ENCODE measurements around the gene PLPP3. TPM values are rescaled to one million over a fixed set of nuclear protein-coding genes. Genes with fewer than 3 reads are reported as not detected.

PLPP3 gene
- 100 to 1,000 TPM in 1 of 4 donors, 10 to 100 TPM in 3; 33.6 to 113 (median 67.1) TPM for total RNA-seq

- peak; percentile 87 to 97 for DNase-seq (ENCODE audit: low spot score in 2 of 2)
- H3K4me3 ChIP-seq (ENCODE audit: low read depth, poor library complexity, severe bottlenecking): peak within 1 kb of the TSS; percentile 90
- intact Hi-C loops (cut with DNase I; ENCODE audit: low total_unique reads): no loop called here
- TF ChIP-seq POLR2A (IDR thresholded peaks at IDR 0.05): peak in 1 of 2 donors; percentile 86
- TF ChIP-seq CTCF (IDR thresholded peaks at IDR 0.05): no peak
- WGBS, 2 donors: 1% methylated on average over 42 to 58 of the region's 62 CpGs
Measured at GRCh38 chr1:56578963-56579875, at the start of gene PLPP3. PLPP3 (minus strand) TSS chr1:56579563; CDS start chr1:56579016, 547 bp downstream.

DNA sequence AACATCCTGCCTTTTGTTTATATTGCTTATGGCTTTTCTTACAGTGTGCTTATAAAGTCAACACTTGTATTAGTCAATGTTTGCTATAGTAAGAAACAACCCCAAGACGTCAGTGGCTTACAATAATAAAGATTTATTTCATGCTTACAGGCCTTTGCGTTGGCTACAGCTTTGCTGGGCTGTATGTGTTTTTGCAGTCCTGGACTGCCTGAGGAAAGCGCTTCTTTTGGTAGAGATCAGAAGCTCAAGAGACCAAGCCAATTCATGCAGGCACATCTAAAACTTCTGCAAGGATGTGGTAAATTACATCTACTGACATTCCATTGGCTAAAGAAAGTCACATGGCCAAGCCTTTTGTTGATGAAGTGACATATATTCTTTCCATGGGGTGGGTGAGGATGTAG is 48.3 kb upstream of the PLPP3 start:
- intact Hi-C loops (cut with DNase I; ENCODE audit: low total_unique reads): no loop called here
- H3K4me3 ChIP-seq (ENCODE audit: low read depth, poor library complexity, severe bottlenecking): no peak overlapping the region
- no peak for TF ChIP-seq POLR2A (IDR thresholded peaks at IDR 0.05)
- no peak for TF ChIP-seq CTCF (IDR thresholded peaks at IDR 0.05)
- DNase-seq (ENCODE audit: low spot score in 2 of 2): no peak
- WGBS, 2 donors: 81 to 86% methylated on average over 3 of the region's 3 CpGs

- no peak overlapping the region for H3K4me3 ChIP-seq (ENCODE audit: low read depth, poor library complexity, severe bottlenecking)
- intact Hi-C loops (cut with DNase I; ENCODE audit: low total_unique reads): no loop called here
- TF ChIP-seq CTCF (IDR thresholded peaks at IDR 0.05): no peak
- no peak for TF ChIP-seq POLR2A (IDR thresholded peaks at IDR 0.05)
- 82 to 83% methylated on average over 3 of the region's 3 CpGs for WGBS, 2 donors
- no peak for DNase-seq (ENCODE audit: low spot score in 2 of 2)
Measured at GRCh38 chr1:56627019-56627635, 47.8 kb upstream of the PLPP3 start.

DNA sequence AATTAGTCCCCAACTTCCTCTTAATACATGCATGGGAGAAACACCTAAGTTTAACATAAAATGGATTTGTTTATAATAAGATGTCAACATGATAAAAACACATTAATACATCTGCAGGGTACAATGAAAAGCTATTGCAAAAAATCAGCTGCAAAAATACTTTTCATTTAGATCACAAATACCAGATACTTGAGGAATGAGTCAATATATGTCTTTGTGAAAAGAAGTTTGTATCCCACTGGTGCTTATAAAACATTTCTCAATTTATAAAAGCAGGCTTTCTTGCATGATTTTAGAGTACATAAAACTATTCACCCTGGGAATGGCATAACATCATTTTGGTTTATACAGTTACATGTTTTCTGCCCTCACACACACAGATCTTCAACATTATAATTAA is 47.2 kb upstream of the PLPP3 start:
- intact Hi-C loops (cut with DNase I; ENCODE audit: low total_unique reads): no loop called here
- TF ChIP-seq POLR2A (IDR thresholded peaks at IDR 0.05): no peak
- no peak for TF ChIP-seq CTCF (IDR thresholded peaks at IDR 0.05)
- DNase-seq (ENCODE audit: low spot score in 2 of 2): no peak
- no peak overlapping the region for H3K4me3 ChIP-seq (ENCODE audit: low read depth, poor library complexity, severe bottlenecking)

GRCh38 chr1:56625819-56626440 is 46.6 kb upstream of the PLPP3 start:
- no peak overlapping the region for H3K4me3 ChIP-seq (ENCODE audit: low read depth, poor library complexity, severe bottlenecking)
- no peak for DNase-seq (ENCODE audit: low spot score in 2 of 2)
- TF ChIP-seq CTCF (IDR thresholded peaks at IDR 0.05) (no peak), POLR2A (IDR thresholded peaks at IDR 0.05) (no peak)
- WGBS, 2 donors: 56 to 59% methylated on average over 5 of the region's 5 CpGs
- intact Hi-C loops (cut with DNase I; ENCODE audit: low total_unique reads): no loop called here

Data from lower leg skin (tissue), 4 donors.